GM12865 (cell line): ENCODE results near the gene ZBTB12.
"Not testable (repeated sequence)": the region's sequence is repeated elsewhere in the genome, so short reads cannot be mapped to it uniquely, and the experiment has no call there.

Experiments
- DNase-seq: peaks from one replicate; pipeline ENCODE4 v3.0.0; 2010; ENCODE audit warnings: low read depth
- H3K4me3 ChIP-seq: 2 replicates; pipeline ENCODE4 v1.5.1; 2011; ENCODE audit warnings: mild to moderate bottlenecking, low read depth, low read length, control low read depth
- TF ChIP-seq, protein P1 (sequence below): IDR thresholded peaks from 2 replicates; pipeline ENCODE4 v1.5.1; 2011; ENCODE audit warnings: low read length, control low read depth, low read depth, inconsistent platforms; ENCODE audit not compliant: insufficient read depth; ENCODE audit errors: missing control alignments

Gene ZBTB12

DNA sequence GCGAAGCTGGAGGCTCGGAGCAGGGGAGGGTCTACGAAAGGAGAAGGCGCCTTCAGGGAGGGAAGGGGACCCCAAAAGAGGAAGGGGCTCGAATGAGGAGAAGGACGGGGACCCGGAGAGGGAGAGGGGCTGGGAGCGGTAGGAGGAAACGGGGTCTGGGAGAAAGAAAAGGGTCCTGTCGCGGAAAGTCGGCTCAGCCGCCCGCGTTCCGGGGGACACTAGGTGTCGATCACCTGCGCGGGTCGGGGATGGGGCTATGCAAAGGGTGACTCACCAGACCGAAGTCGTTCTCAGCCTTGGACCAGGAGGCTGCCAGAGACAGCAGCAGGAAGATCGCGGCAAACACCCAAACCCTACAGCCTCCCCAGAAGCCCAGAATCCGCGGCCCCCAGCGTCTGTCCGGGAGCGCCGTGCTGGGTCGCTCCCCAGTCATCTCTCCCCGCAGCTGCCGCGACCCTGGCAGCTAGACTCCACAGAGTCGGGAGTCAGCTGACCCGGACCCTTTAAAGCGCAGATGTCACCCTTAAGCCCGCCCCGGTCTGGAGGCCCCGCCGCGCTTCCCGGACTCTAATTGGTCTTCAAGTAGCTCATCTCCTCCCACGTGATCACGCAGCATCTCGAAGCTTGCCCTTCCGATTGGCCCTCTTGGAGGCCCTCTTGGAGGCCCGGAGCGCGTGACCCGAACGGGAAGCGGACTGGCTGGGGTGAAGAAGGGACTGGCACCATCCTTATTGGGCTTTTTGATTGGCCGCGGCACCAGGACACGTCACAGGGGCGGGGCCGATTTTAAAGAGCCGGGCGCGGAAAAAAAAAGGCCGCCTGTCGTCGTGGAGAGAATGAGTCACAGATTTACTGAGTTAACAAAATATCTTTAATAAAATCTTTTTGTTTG is 39.3 kb downstream of the ZBTB12 start, which contains the start of gene NEU1:
Gene NEU1, minus strand, starts transcription at position 478 of the 892 bp plus-strand sequence. Its CDS starts 45 bp downstream, at position 433.
- peak; percentile 100 for DNase-seq
- TF ChIP-seq, protein P1, sequence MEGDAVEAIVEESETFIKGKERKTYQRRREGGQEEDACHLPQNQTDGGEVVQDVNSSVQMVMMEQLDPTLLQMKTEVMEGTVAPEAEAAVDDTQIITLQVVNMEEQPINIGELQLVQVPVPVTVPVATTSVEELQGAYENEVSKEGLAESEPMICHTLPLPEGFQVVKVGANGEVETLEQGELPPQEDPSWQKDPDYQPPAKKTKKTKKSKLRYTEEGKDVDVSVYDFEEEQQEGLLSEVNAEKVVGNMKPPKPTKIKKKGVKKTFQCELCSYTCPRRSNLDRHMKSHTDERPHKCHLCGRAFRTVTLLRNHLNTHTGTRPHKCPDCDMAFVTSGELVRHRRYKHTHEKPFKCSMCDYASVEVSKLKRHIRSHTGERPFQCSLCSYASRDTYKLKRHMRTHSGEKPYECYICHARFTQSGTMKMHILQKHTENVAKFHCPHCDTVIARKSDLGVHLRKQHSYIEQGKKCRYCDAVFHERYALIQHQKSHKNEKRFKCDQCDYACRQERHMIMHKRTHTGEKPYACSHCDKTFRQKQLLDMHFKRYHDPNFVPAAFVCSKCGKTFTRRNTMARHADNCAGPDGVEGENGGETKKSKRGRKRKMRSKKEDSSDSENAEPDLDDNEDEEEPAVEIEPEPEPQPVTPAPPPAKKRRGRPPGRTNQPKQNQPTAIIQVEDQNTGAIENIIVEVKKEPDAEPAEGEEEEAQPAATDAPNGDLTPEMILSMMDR: no peak
- peak within 1 kb of the TSS; percentile 86 for H3K4me3 ChIP-seq

DNA sequence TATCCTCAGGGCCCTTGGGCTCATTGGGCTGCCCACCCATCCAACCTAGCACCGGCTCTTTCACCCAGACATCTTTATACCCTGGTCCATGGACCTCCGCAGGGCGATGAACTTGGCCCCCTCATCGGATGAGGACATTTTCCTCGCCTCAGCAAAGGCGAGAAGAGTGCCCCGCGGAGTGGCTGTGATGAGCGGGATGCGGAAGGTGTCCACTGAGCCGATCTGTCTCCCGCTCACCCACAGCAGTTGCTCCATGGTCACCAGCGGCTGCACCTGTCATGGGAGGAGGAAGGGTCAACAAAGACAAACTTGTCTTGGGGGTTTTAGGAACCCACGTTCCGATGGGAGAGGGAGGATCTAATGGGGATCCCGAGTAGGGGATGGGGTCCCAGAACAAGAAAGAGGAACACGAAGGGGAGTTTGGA is 40.0 kb downstream of the ZBTB12 start:
- no peak for DNase-seq
- TF ChIP-seq, protein P1: no peak
- H3K4me3 ChIP-seq: peak overlapping the region; percentile 86

DNA sequence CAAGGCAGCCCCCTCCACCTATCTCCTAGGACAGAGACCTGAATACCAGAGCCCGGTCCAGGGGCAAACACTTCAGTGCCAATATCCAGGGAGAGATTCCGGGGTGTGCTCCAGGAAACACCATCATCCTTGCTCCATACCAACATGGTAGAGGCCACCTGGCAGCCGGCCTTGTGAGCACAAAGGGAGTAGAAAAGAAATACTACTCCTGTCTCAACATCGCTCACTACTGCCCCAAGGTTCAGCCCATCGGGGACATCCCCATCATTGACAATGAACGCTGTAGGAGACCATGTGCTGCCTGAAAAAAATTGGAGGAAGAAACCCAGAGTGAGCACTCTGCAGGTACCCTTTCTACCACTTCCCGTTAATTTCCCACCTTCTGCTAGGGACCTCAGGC is 40.7 kb downstream of the ZBTB12 start:
- no peak overlapping the region for H3K4me3 ChIP-seq
- TF ChIP-seq, protein P1: no peak
- no peak for DNase-seq

DNA sequence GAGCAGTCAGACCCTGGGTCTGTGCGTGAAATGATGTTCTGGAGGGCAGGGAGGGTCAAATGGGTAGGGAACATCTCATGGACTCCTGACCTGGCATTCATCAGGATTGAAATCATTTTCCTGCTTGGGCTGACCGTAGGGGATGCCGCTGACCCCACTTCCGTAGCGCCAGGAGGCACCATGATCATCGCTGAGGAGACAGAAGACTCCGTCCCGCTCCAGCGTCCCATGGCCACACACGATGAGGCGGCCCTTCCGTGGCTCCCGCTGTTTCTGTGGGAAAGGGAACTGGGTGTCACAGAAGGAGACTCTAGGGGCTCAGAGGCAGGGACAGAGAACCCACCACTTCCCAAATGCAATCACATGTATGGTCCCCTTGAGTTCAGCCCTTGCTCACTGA is 41.5 kb downstream of the ZBTB12 start:
- no peak for DNase-seq
- no peak overlapping the region for H3K4me3 ChIP-seq
- TF ChIP-seq, protein P1: no peak

- H3K4me3 ChIP-seq: no peak overlapping the region
- TF ChIP-seq, protein P1: no peak
- DNase-seq: no peak
Measured at GRCh38 chr6:31859923-31860322, 42.0 kb downstream of the ZBTB12 start.

GRCh38 chr6:31858707-31859106 is 43.2 kb downstream of the ZBTB12 start:
- no peak for DNase-seq
- TF ChIP-seq, protein P1: no peak
- no peak overlapping the region for H3K4me3 ChIP-seq

- H3K4me3 ChIP-seq, DNase-seq: not testable (repeated sequence)
Measured at GRCh38 chr6:31857774-31858173, 44.1 kb downstream of the ZBTB12 start.

DNA sequence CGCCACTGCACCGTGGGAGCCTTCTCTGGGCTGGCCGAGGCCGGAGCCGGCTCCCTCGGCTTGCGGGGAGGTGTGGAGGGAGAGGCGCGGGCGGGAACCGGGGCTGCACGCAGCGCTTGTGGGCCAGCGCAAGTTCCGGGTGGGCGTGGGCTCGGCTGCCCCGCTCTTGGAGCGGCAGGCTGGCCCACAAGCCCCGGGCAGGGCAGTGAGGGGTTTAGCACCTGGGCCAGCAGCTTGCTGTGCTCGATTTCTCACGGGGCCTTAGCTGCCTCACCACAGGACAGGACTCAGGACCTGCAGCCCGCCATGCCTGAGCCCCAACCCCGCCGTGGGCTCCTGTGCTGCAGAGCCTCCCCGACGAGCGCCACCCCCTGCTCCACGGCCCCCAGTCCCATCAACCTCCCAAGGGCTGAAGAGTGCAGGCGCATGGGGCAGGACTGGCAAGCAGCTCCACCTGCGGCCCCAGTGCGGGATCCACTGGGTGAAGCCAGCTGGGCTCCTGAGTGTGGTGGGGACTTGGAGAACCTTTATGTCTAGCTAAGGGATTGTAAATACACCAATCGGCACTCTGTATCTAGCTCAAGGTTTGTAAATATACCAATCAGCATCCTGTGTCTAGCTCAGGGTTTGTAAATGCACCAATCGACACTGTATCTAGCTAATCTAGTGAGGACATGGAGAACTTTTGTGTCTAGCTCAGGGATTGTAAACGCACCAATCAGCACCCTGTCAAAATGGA is 49.7 kb downstream of the ZBTB12 start:
- H3K4me3 ChIP-seq, DNase-seq: not testable (repeated sequence)
